Fibroblast of the aortic adventitia (primary cell): ENCODE data around the gene MACO1. TPM values are rescaled to one million over a fixed set of nuclear protein-coding genes. Genes with fewer than 3 reads are reported as not detected.

ENCODE experiments used
- DNase-seq: peaks from one replicate; pipeline ENCODE4 v3.0.0-alpha.2; 2010; ENCODE audit warnings: low read depth
- H3K4me3 ChIP-seq: 2 replicates; pipeline ENCODE4 v1.5.1; 2011; ENCODE audit warnings: low read depth, mild to moderate bottlenecking, control low read depth, low read length, moderate library complexity
- CTCF ChIP-seq: IDR thresholded peaks from 2 replicates; pipeline ENCODE4 v1.5.1; 2011; ENCODE audit warnings: mild to moderate bottlenecking, low read length, control low read depth, inconsistent platforms; ENCODE audit not compliant: insufficient read depth
- total RNA-seq: library from RNA; depleted of rRNA; stranded (reverse); fragments of >200 nt; gene quantifications from 2 replicates; pipeline ENCODE4 v1.2.3, GENCODE V29; 2012; ENCODE audit warnings: low replicate concordance

Gene MACO1
- total RNA-seq, 1 donor, result 17.3 TPM

- DNase-seq, result peak; percentile 62
- TF ChIP-seq CTCF, result no peak
Measured at GRCh38 chr1:25462732-25463131, 32.0 kb downstream of the MACO1 start.

GRCh38 chr1:25467193-25467592, 36.5 kb downstream of the MACO1 start:
- H3K4me3 ChIP-seq, result no peak overlapping the region
- no peak for DNase-seq
- TF ChIP-seq CTCF, result no peak

More at GRCh38 chr1:25462732-25463131, 32.0 kb downstream of the MACO1 start:
- no peak overlapping the region for H3K4me3 ChIP-seq

GRCh38 chr1:25467616-25468015, 36.9 kb downstream of the MACO1 start:
- TF ChIP-seq CTCF, result no peak
- H3K4me3 ChIP-seq, result no peak overlapping the region
- DNase-seq, result no peak

GRCh38 chr1:25468033-25468432, 37.3 kb downstream of the MACO1 start:
- TF ChIP-seq CTCF, result no peak
- peak; percentile 90 for DNase-seq

GRCh38 chr1:25469177-25469576, 38.5 kb downstream of the MACO1 start:
- peak; percentile 62 for DNase-seq
- no peak for TF ChIP-seq CTCF
- H3K4me3 ChIP-seq, result no peak overlapping the region

More at GRCh38 chr1:25468033-25468432, 37.3 kb downstream of the MACO1 start:
- H3K4me3 ChIP-seq, result no peak overlapping the region

GRCh38 chr1:25472471-25472870, 41.8 kb downstream of the MACO1 start:
- no peak for DNase-seq

More at GRCh38 chr1:25472471-25472870, 41.8 kb downstream of the MACO1 start:
- TF ChIP-seq CTCF, result no peak
- H3K4me3 ChIP-seq, result no peak overlapping the region
